Fibroblast of skin of abdomen (primary cell): ENCODE data around the gene COG2. TPM values are rescaled to one million over a fixed set of nuclear protein-coding genes. Genes with fewer than 3 reads are reported as not detected.
"Not testable (repeated sequence)": the region's sequence is repeated elsewhere in the genome, so short reads cannot be mapped to it uniquely, and the experiment has no call there.

ENCODE experiments used
- DNase-seq: peaks from one replicate; pipeline ENCODE4 v3.0.0-alpha.2; 2013
- polyA plus RNA-seq, 2 experiments: library from polyadenylated mRNA; unstranded; fragments of 120-200 nt; gene quantifications; one replicate each; pipeline ENCODE4 v1.2.1, GENCODE V29; 2013; ENCODE audit not compliant: insufficient read length in 2 of 2

Gene COG2
- 14.1 TPM for polyA plus RNA-seq (2013, experiment 1 of 2; ENCODE audit: insufficient read length)
- polyA plus RNA-seq (2013, experiment 2 of 2; ENCODE audit: insufficient read length) = 14.4 TPM

DNA sequence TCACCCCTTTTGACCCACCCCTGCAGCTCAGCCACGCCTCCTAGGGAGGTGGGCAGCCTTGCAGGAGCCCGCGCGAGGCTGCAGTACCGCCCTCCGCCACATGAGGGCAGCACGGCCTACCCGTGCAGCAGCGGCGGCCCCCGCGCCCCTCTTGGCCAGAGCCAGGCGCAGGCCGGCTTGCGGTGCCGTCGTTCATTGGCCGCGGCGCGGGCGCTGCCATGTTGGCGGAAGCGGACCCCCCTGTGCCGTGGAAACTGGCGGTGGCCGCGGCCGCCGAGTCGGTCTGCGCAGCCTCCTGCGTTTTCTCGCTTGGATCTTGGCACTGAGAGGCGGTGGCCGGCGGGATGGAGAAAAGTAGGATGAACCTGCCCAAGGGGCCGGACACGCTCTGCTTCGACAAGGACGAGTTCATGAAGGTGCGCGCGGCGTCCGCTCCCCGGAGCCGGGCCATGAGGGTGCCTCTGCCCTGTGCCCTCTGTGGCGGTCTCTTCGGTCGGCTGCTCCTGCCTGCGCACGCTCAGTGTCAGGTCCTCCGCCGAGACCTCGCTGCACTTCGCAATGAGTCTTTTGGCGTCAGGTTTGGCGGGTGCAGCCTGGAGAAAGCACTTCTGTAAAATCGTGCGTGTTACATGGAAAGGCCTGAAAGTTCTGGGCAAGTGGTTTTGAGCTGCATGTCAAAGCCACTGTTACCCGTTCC, at the start of gene COG2:
COG2 (plus strand) TSS at position 219 of the 697 bp plus-strand sequence; CDS start at position 345, 126 bp downstream.
- peak; percentile 92 for DNase-seq

GRCh38 chr1:230592848-230593414, 49.4 kb upstream of the COG2 start:
- no peak for DNase-seq

- no peak for DNase-seq
These were observed 48.0 kb upstream of the COG2 start for GRCh38 chr1:230594214-230594773.

- DNase-seq = no peak
These were observed 47.1 kb upstream of the COG2 start for GRCh38 chr1:230595181-230595580.

- DNase-seq = no peak
These were observed 46.0 kb upstream of the COG2 start for GRCh38 chr1:230596306-230596705.

- DNase-seq = no peak
These were observed 43.5 kb upstream of the COG2 start for GRCh38 chr1:230598745-230599144.

DNA sequence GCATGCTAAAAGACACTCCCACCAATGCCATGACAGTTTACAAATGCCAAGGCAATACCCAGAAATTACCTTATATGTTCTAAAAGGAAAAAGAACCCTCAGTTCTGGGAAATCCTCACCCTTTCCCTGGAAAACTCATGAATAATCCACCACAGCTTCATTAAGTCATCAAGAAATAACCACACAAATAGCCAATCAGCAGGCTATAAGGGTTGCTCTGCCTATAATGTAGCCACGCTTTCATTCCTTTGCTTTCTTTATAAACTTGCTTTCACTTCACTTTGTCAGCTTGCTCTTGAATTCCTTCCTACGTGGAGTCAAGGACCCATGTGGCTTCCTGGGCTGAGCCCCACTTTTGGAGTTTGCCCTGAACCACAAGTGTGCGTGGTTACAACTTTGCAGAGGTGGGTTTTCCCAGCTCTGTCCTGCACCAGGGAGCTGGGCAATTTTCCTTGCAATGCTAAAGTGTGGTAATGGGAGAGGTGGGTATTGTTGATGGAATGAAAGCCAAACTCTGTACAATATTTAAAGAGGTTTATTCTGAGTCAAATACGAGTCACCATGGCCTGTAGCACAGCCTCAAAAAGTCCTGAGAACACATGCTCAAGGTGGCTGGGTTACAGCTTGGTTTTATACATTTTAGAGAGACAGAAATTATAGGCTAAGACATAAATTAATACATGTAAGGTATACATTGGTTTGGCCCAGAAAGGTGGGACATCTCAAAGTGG, 42.2 kb upstream of the COG2 start:
- no peak for DNase-seq

DNA sequence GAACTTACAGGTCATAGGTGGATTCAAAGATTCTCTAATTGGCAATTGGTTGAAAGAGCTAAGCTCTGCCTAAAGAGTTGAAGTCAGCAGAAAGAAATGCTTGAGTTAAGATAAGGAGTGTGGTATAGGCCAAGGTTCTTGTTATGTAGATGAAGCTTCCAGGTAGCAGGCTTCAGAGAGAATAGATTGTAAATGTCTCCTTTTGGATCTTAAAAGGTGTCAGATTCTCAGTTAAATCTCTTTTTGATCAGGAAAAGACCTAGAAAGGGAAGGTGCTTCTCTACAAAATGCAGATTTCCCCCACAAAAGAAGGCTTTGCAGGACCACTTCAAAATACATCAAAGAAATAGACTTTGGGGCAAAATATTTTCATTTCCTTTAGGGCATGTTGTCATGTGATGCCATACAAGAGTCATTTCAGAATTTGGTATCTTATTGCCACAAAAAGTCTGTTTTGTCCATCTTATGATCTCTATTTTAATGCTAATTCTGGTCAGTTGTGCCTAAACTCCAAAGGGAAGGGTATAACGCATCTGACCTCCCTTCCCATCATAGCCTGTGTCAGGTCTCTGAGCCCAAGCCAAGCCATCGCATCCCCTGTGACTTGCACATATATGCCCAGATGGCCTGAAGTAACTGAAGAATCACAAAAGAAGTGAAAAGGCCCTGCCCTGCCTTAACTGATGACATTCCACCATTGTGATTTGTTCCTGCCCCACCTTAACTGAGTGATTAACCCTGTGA, 41.5 kb upstream of the COG2 start:
- DNase-seq = not testable (repeated sequence)

DNA sequence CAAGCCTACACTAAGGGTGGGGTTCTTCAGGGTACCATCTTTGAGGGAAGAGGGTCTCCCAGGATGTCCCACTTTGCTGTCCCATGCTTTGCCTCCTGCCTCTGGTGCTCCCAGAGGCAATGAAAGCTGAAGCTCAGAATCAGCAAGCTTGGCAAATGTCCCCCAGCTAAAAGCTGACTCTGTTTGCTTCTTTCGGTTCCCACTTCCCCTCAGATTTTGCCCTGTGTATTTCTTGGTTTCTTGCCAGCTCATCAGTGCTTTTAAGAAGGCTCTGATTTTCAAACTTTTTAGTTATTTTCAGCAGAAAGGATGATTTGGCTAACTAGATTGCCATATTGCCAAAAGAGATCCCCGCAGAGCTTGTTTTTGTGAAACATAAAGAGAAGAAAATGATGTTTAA, 33.1 kb upstream of the COG2 start:
- no peak for DNase-seq

GRCh38 chr1:230610589-230610988, 31.7 kb upstream of the COG2 start:
- DNase-seq = no peak

DNA sequence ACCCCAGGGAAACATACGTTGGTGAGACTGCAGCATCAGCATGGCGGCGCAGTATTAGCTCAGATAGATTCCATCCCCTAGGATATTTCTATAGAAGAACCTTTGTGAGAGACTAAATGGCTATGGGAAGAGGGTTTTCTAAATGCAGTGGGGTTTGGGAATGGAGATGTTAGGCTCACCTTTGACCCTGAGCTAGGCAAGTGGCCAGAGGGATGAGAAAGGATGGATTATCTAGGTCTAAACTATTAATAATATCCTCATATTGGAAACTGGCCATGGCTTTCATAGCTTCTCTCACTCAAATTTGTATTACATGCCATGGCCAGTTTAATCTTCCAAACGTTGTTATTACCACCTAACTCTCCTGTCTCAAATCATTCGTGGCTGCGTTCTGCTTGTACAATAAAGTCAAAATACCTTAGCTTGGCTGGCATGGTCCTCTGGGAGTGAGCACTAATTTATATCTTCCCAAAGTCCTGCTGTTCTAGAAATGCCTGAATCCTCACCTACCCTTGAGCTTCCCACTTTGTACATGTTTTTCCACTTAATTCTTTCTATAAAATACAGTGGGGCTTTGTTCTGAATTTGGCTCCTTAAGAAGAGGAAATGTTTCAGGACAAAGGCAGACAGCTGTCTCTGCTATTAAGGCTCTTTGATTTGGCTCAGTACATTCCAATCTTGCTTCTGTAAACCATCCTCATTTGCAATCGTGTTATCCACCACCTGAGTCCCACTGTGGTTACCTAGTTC, 31.0 kb upstream of the COG2 start:
- DNase-seq = no peak

DNA sequence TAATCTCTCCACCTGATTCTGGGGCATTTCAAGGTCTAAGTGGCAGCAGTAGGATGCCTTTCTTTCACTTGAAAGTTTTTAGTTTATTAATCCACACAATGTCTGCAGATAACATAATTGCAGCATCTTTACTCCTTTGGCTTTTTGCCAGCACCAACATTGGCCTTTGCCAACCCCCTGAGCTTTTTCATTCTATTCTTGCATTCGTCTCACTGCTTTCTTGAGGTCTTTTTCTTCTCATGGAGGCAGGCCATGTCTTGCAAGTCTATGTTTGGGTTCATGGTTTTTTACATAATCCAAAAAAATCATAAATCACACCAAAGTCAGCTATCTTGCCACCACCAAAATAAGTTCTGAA, 30.4 kb upstream of the COG2 start:
- no peak for DNase-seq

DNA sequence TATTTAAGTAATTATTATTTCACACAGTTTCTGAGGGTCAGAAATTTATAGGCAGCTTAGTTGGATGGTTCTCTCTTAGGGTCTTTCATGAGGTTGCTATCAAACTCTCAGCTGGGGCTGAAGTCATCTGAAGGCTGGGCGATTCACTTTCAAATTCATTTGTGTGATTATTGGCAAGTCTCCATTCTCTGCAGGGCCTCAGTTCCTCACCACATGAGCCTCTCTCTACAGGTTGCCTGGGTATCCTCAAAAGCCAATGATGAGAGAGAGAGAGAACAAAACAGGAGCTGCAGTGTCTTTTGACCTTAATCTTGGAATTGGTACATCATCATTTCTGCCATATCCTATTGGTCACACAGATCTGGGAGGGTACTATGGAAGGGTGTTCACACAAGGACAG, 29.6 kb upstream of the COG2 start:
- no peak for DNase-seq

GRCh38 chr1:230614121-230614520, 28.2 kb upstream of the COG2 start:
- no peak for DNase-seq

GRCh38 chr1:230618537-230618936, 23.7 kb upstream of the COG2 start:
- DNase-seq = no peak

DNA sequence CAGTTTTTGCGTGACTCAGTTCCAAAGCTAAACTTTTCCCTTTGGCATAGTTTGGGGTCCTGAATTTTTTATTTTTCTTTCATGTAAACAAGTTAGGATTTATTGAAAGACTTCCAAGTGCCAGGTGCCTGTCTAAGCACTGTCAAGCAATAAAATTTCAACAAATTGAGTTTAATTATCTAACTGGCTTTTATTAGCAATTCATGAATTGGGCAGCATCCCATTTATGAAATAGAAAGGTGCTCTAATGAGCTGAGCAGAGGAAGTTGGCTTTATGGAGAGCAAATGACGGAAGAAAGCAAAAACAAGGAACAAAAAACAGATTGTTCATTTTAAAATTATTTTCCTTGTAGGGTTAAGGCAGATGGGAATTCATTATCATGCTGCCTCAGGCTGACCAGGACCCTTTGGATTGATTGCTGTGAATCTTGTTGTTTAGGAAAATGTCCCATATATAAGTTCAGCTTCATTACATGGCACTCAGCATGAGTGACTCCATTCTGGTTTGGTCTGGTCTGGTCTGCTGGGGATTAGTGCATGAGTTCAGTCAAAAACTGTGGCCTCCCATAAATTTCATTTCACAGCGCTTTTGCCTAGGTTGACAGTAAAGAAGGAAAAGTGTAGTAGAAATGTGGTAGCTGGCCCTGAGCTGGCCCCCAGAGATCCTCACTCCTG, 21.5 kb upstream of the COG2 start:
- no peak for DNase-seq

- no peak for DNase-seq
These were observed 20.8 kb upstream of the COG2 start for GRCh38 chr1:230621324-230622030.

DNA sequence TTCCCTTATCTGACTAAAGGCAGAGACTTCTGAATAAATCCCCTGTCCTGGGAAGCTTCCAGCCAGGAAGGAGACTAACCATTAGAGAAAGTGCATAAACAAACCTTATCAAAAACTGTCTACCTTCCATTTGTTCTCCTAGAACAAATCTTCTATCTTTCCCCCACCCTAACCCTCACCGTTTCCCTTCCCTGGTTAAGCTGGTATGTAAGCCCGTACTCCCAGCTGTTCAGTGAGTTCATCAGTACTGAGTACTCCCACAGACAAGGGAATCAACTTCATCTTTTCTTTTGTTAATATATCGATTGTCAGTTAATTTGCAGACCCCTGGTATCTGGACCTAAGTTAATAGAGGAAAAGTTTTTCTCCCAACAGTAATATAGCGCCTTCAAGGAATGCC, 20.1 kb upstream of the COG2 start:
- no peak for DNase-seq

DNA sequence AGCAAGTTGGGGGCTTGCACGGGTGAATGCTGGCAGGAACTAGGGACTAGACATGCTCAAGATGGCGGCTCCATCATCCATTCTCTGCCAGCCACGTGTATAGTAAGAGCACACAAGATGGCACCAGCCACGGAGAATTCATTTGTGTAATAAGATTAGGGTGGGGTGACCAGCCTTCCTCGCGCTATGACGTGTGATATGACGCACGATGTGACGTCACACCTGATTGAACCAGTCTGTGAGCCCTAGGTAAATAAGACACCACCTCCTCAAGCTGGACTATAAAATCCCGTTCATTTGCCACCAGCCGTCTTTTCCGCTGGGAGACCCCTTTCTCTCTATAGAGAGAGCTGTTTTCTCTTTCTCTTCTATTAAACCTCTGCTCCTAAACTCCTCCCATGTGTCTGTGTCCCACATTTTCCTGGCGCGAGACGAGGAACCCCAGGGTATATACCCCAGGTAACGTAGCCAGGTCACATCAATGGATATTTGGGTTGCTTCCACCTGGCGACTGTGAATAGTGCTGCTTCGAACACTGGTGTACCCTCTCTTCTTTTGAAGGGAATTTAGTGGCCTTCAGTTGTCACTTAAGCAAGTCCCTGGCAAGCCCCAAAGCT, 18.1 kb upstream of the COG2 start:
- DNase-seq = no peak

- DNase-seq = no peak
These were observed 16.0 kb upstream of the COG2 start for GRCh38 chr1:230626232-230626631.
